Activated CD4-positive, alpha-beta memory T cell treated with anti-CD3 and anti-CD28 coated beads for 36 hours (primary cell): Measurements from ENCODE around the gene LPP. TPM values are rescaled to one million over a fixed set of nuclear protein-coding genes. Genes with fewer than 3 reads are reported as not detected.

Experiments used
- CTCF ChIA-PET: fragments of 350-600 bp; sonication (Branson Sonifier 250); formaldehyde crosslinking; loops from one replicate; lab custom pipeline; 2021; ENCODE audit warnings: antibody characterized with exemption, inconsistent platforms; lab: Charles Lee
- POLR2A ChIA-PET: fragments of 350-600 bp; sonication (Branson Sonifier 250); formaldehyde crosslinking; loops from one replicate; lab custom pipeline; 2021; ENCODE audit warnings: antibody characterized with exemption; lab: Charles Lee
- DNase-seq: peaks from one replicate; pipeline ENCODE4 v3.0.0-alpha.2; 2020
- H3K27ac Mint-ChIP-seq: one replicate; pipeline ENCODE4 v1.8.0; 2021; ENCODE audit warnings: mixed read lengths
- H3K27me3 Mint-ChIP-seq: one replicate; pipeline ENCODE4 v1.8.0; 2021; ENCODE audit warnings: mixed read lengths
- H3K36me3 Mint-ChIP-seq: one replicate; pipeline ENCODE4 v1.8.0; 2021; ENCODE audit warnings: mixed read lengths
- H3K4me1 Mint-ChIP-seq: one replicate; pipeline ENCODE4 v1.8.0; 2021; ENCODE audit warnings: low read depth, mixed read lengths
- H3K4me3 Mint-ChIP-seq: one replicate; pipeline ENCODE4 v1.8.0; 2021; ENCODE audit warnings: mild to moderate bottlenecking, mixed read lengths
- H3K9me3 Mint-ChIP-seq: one replicate; pipeline ENCODE4 v1.8.0; 2021; ENCODE audit warnings: mixed read lengths
- intact Hi-C: fragments of 100-400 bp; cut with micrococcal nuclease; formaldehyde crosslinking; loops from one replicate; pipeline ENCODE4 v1.15.1; 2023
- total RNA-seq, 2 experiments: library from RNA; stranded (reverse); gene quantifications; one replicate each; pipeline ENCODE4 v1.2.3, GENCODE V29; 2021

LPP gene
- total RNA-seq, 2 experiments from 2014 or later = 41.0 to 43.6 TPM

DNA sequence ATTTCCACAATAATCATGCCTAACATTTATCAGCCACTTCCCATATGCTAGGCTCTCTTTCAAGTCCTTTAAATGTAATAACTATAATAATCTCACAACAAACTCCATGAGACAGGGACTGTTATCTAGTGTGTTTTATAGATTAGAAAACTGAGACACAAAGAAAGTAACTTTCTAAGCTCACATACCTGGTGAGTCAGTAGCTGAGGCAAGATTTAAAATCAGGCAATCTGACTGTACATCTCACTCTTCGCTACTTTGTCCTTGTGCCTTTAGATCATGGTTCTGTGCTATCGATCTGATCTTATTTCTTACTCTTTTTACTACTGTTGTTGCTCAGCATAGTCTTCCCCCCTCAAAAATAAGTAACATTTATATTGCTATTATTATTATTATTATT, 295.5 kb downstream of the LPP start:
- intact Hi-C loops = no loop called here
- Mint-ChIP-seq H3K4me3 (no peak overlapping the region), H3K9me3 (peaks cover 8% of the 10 kb centered on the region), H3K27me3 (no peaks in the 10 kb centered on the region), H3K4me1 (peaks cover 13% of the 10 kb centered on the region), H3K36me3 (peaks cover 7% of the 10 kb centered on the region), H3K27ac (no peak overlapping the region)
- POLR2A ChIA-PET = no interaction called here
- no peak for DNase-seq
- CTCF ChIA-PET = no interaction called here

DNA sequence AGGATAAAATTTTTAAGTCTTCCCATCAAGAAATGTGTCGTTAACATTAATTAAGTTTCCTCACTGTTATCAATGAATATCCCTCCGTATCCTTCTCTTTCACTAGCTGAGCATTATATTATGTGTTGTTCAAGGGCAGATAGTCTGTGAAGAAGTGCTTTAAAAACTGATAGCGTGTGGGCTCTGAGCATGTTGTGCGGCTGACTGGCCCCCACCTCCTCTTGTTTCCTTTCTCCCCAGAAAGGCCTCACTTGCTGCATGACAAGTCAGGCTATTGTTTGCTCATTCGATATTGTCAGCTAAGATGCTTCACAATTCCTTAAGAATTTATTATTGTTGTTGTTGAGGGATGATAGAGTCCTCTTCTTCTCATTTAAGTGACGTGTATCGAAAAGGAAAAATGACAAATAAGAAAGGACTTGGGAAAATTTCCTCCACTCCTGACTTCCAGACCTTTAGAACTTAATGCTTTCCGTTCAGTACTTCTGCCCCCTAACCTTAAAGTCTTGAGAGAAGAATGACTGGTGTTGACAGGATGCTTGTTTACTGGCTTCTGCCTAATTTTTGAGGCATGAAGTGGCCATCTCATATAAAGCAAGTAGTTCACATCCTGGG, 298.3 kb downstream of the LPP start:
- H3K9me3 Mint-ChIP-seq = no peaks in the 10 kb centered on the region
- ChIA-PET POLR2A (no interaction called here), CTCF (no interaction called here)
- intact Hi-C loops = no loop called here
- H3K27ac Mint-ChIP-seq = no peak overlapping the region
- no peaks in the 10 kb centered on the region for H3K27me3 Mint-ChIP-seq
- DNase-seq = no peak
- no peaks in the 10 kb centered on the region for H3K4me1 Mint-ChIP-seq
- no peak overlapping the region for H3K4me3 Mint-ChIP-seq
- no peaks in the 10 kb centered on the region for H3K36me3 Mint-ChIP-seq

DNA sequence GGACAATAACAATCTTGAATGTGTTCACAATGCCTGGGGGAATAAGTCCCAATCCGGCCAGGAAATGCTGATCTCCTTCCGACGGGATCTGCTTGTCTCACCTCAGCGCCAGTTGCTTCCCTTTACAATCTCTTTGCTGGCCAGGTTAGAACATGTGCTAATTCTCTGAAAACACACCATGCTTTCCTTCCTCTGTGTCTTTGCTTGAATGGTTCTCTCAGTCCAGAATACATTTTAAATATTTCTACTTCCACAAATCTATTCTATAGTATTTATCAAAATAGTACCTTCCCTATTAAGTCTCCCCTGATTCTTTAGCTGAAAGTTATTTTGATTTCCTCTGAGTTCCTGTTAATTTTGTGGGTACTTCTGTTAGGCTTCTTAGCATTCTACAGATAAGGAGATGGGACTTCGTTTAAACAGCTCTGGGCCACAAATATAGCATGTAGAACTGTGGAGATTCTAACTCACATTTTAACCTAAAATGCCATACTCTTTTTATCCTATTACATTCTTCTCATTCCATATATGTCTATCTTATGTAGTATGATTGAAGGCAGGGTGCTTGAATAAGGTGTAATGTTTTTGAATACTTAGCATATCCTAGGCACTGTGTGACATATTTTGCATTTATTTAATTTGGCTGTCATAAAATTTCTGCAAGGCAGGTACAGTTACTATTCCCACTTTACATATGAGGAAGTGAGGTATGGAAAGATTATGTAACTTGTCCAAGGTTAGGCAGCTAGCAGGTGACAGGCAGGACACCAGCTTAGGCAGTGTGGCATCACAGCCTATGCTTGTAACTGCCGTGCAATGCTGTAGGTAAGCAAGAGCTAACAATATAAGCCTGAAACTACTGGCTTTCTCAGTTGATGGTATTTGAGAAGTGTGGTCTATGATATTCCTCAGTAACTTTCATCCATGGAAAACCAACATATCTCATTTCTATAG, 299.8 kb downstream of the LPP start:
- no peaks in the 10 kb centered on the region for H3K36me3 Mint-ChIP-seq
- POLR2A ChIA-PET = no interaction called here
- H3K27me3 Mint-ChIP-seq = no peaks in the 10 kb centered on the region

DNA sequence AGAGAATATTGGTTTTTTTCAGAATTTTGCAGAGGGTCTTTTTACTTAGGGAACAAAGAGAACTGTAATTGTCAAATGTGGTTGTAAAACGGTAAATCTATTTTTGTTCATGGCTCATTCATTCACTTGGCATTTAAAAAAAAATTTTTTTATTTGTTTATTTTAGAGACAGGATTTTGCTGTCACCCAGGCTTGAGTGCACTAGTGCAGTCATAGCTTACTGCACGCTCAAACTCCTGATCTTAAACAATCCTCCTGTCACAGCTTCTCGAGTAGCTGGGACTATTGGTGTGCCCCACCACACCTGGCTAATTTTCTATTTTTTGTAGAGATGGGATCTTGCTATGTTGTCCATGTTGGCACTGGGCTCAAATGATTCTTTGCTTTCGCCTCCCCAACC, 301.8 kb downstream of the LPP start:
- H3K4me1 Mint-ChIP-seq = no peaks in the 10 kb centered on the region
- DNase-seq = no peak
- H3K27me3 Mint-ChIP-seq = no peaks in the 10 kb centered on the region
- POLR2A ChIA-PET = no interaction called here
- H3K27ac Mint-ChIP-seq = no peak overlapping the region
- no peak overlapping the region for H3K4me3 Mint-ChIP-seq
- no peaks in the 10 kb centered on the region for H3K9me3 Mint-ChIP-seq
- no peaks in the 10 kb centered on the region for H3K36me3 Mint-ChIP-seq
- CTCF ChIA-PET = no interaction called here
- intact Hi-C loops = no loop called here

More for the DNA sequence above, 299.8 kb downstream of the LPP start:
- no peaks in the 10 kb centered on the region for H3K9me3 Mint-ChIP-seq
- no peak overlapping the region for H3K27ac Mint-ChIP-seq
- CTCF ChIA-PET = interaction anchor here (0.9 to 1.1 kb wide), 2 partner anchors 17 to 295 kb away, joined by 3 read pairs; no protein-coding TSS in a partner anchor
- no peaks in the 10 kb centered on the region for H3K4me1 Mint-ChIP-seq
- DNase-seq = no peak
- intact Hi-C loops = no loop called here
- no peak overlapping the region for H3K4me3 Mint-ChIP-seq

DNA sequence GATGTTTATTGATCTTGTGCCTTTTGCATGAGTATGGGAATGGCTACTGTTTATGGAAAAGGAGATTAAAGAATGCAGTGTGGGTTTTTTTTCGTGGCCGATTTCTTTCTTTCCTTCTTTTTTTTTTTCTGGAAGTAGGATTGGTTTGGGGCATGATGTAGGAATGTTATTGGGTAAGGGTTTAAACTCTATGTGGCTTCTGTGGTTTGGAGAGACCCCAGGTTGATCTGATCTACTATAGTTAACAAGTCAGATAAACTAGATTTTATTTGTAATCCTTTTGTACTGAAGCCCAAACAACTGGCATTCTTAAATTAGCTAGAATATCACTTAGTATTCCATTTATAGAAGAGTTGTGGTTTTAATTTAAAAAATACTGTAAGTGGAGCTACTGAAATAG, 304.8 kb downstream of the LPP start:
- CTCF ChIA-PET = interaction anchor here (1.3 kb wide), 1 partner anchor 718 kb away, joined by 7 read pairs; no protein-coding TSS in a partner anchor

DNA sequence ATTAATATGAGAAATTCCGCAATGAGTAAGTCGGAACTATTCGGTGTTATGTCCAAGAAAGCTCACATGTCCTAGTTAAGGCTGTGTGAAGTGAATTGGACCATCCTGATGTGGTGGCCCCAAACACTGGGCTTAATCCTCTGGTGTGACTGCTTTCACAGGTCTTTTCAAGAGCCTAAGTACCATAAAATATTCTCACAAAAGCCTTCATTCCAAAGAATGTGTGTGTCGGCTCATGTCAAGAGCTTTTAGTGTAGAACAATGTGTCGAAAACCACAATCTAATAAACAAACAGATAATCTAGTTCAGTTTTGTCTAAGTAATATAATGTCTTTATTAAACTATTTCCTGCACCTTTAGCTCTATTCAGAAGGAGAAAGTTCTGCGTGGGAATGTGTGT, 311.4 kb downstream of the LPP start:
- CTCF ChIA-PET = no interaction called here
- peaks cover 16% of the 10 kb centered on the region for H3K36me3 Mint-ChIP-seq

More for the DNA sequence above, 304.8 kb downstream of the LPP start:
- Mint-ChIP-seq H3K9me3 (no peaks in the 10 kb centered on the region), H3K27me3 (no peaks in the 10 kb centered on the region), H3K4me1 (peaks cover 2% of the 10 kb centered on the region), H3K27ac (no peak overlapping the region), H3K36me3 (peaks cover 2% of the 10 kb centered on the region), H3K4me3 (no peak overlapping the region)
- POLR2A ChIA-PET = interaction anchor here (0.6 kb wide), 1 partner anchor 206 kb away, joined by 3 read pairs; no protein-coding TSS in a partner anchor
- DNase-seq = no peak
- intact Hi-C loops = no loop called here

DNA sequence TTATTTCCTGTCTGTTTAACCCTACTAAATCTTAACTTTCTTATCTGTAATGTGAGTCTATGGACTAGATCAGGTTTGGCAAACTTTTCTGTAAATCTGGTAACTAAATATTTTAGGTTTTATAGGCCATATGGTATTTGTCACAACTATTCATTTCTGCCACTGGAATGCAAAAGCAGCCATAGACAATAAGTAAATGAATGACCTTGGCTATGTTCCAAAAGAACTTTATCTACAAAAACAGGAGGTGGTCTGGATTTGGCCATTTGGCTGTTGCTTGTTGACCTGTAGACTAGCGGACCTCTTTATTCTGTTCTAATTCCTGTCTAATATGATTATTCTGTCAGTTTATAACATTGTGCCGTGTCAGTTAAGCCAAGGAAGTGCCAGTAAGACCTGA, 314.2 kb downstream of the LPP start:
- intact Hi-C loops = no loop called here
- Mint-ChIP-seq H3K9me3 (no peaks in the 10 kb centered on the region), H3K27ac (no peak overlapping the region), H3K4me3 (no peak overlapping the region), H3K27me3 (no peaks in the 10 kb centered on the region), H3K4me1 (no peaks in the 10 kb centered on the region), H3K36me3 (peaks cover 15% of the 10 kb centered on the region)
- no peak for DNase-seq
- CTCF ChIA-PET = no interaction called here
- POLR2A ChIA-PET = no interaction called here

More for the DNA sequence above, 311.4 kb downstream of the LPP start:
- H3K9me3 Mint-ChIP-seq = no peaks in the 10 kb centered on the region
- no peaks in the 10 kb centered on the region for H3K27me3 Mint-ChIP-seq
- H3K27ac Mint-ChIP-seq = no peak overlapping the region
- intact Hi-C loops = no loop called here
- no peak for DNase-seq
- POLR2A ChIA-PET = no interaction called here
- H3K4me1 Mint-ChIP-seq = peaks cover 2% of the 10 kb centered on the region
- no peak overlapping the region for H3K4me3 Mint-ChIP-seq

DNA sequence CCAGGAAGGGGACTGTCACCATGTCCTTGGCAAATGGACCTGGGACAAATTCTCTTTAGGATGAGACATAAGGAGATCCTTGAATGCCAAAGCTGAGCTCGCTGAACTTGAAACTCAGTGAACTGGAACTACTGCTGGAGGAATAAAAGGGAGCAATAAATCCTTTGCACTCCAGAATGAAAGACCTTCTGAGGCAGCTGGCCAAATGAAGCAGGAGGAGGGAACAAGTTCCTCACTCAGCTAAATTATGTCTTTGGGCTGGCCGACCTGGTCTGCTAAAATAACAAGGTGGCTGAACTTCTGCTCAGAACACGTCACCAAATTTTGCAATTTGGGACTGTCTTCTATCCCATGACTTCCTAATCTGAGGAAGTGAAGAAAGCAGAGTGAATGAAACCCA, 314.7 kb downstream of the LPP start:
- Mint-ChIP-seq H3K4me1 (no peaks in the 10 kb centered on the region), H3K36me3 (peaks cover 15% of the 10 kb centered on the region), H3K27me3 (no peaks in the 10 kb centered on the region), H3K4me3 (no peak overlapping the region), H3K9me3 (no peaks in the 10 kb centered on the region), H3K27ac (no peak overlapping the region)
- no peak for DNase-seq
- CTCF ChIA-PET = no interaction called here
- POLR2A ChIA-PET = no interaction called here
- intact Hi-C loops = no loop called here

DNA sequence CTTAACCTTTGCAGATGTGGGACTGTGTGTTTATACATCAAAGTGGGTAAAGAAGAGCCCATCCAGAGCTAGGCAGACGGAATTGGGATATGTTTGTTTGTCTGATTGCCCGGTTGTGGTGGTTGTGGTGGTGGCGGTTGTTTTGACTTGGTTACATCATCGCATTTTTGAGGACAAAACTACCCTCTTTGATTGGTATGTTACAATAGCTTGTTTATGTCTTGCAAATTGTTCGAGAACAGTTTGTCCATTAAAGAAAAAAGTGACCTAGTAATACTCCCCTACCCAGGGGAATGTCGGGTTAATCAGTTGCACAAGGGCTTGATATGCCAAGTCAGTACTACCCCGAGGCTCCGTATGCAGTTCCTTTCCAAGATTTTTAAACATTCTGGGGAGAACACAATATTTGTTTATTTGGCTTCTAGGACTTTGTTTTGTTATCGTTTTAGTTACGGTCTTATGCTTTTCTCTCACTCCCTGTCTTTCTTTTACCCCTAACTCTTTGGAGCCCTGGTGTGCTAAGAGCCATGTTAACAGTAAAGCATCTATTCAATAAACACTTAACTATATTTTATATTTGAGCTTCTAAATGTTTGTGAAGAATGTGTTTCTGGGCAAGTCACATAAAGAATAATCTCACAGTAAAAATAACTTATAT, 315.4 kb downstream of the LPP start:
- Mint-ChIP-seq H3K36me3 (peaks cover 15% of the 10 kb centered on the region), H3K4me3 (no peak overlapping the region), H3K9me3 (no peaks in the 10 kb centered on the region), H3K27ac (no peak overlapping the region), H3K4me1 (no peaks in the 10 kb centered on the region), H3K27me3 (no peaks in the 10 kb centered on the region)
- ChIA-PET CTCF (no interaction called here), POLR2A (no interaction called here)
- intact Hi-C loops = no loop called here
- no peak for DNase-seq

DNA sequence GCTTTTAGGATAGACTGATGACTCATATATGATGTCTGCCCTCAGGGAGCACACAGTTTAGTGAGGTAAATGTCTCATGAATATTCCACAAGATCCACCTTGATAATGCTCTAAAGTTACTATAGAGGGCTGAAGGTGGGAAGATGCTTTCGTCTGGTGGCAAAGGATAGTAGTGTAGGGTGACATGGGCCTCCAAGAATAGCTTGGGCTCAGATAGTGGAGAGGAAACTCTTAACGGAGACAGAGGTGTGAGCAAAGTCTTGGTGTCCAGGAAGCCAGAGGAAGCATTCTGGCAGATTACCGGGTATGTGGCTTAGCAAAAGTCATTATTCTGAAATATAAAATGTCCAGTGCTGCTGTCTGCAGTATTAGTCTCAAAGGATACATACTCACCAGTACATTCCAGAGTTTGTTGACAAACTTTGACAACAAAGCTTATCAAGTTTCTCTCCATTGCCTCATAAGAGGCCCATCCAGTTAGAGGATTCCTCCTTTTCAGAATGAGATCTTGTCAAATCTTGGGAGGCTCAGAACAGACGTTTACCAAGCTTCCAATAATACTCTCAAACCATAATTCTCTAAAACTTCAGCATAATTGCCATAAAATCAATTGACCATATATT, 316.7 kb downstream of the LPP start:
- Mint-ChIP-seq H3K4me3 (no peak overlapping the region), H3K27me3 (no peaks in the 10 kb centered on the region), H3K4me1 (no peaks in the 10 kb centered on the region), H3K9me3 (no peaks in the 10 kb centered on the region), H3K27ac (no peak overlapping the region), H3K36me3 (peaks cover 15% of the 10 kb centered on the region)
- no peak for DNase-seq
- POLR2A ChIA-PET = no interaction called here
- CTCF ChIA-PET = interaction anchor here (0.6 to 1.0 kb wide), 2 partner anchors 17 to 734 kb away, joined by 3 read pairs; no protein-coding TSS in a partner anchor
- intact Hi-C loops = no loop called here

DNA sequence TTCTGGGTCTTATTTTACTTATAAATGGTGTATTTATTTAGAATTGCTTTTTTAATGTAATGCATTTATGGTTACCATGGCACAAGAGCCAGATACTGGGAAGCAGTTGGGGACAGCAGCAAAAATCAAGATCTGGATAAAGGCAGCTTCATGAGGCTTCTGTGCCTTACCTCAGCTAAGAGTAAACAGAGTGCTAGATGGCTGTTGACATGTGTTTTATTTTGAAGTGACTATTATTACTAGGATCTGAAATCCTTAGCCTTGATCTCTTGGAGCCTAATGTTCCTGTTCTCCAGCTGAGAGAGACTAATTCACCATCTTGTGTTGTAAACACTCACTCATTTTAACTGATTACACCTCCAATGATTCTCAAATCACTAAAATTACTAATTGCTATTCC, 317.8 kb downstream of the LPP start:
- DNase-seq = no peak
- no peaks in the 10 kb centered on the region for H3K27me3 Mint-ChIP-seq
- no peaks in the 10 kb centered on the region for H3K4me1 Mint-ChIP-seq
- H3K36me3 Mint-ChIP-seq = peaks cover 15% of the 10 kb centered on the region
- no peak overlapping the region for H3K27ac Mint-ChIP-seq
- intact Hi-C loops = no loop called here
- no peak overlapping the region for H3K4me3 Mint-ChIP-seq
- ChIA-PET POLR2A (no interaction called here), CTCF (interaction anchor here (1.0 kb wide), 1 partner anchor 19 kb away, joined by 3 read pairs; no protein-coding TSS in a partner anchor)
- H3K9me3 Mint-ChIP-seq = no peaks in the 10 kb centered on the region

DNA sequence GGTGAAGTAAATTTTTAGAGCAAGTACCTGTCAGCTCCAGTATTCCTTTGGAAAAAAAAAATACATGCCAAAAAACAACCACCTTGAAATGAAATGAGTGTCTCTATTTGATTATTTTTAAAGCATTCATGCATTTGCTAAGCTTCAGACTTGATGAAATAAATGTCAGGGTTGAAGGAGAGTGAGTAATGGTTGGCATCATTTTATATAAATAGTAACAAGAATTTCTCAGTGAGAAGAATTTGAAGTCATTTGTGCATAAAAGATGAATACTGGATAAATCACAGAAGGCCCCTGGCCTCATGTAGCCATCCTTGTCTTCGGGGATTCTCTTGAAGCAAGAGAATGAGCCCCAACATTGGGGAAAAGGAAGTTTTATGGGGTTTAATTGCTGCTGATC, 318.4 kb downstream of the LPP start:
- ChIA-PET POLR2A (no interaction called here), CTCF (no interaction called here)
- Mint-ChIP-seq H3K4me1 (peaks cover 2% of the 10 kb centered on the region), H3K4me3 (no peak overlapping the region), H3K27me3 (no peaks in the 10 kb centered on the region), H3K27ac (no peak overlapping the region), H3K36me3 (peaks cover 15% of the 10 kb centered on the region), H3K9me3 (no peaks in the 10 kb centered on the region)
- intact Hi-C loops = no loop called here
- no peak for DNase-seq
